IMR-90 (cell line): ENCODE results near the gene ODAD3. TPM values are rescaled to one million over a fixed set of nuclear protein-coding genes. Genes with fewer than 3 reads are reported as not detected.

Source experiments
- ATAC-seq: fragments of 200-7000 bp; cut with Tn5 transposase; 2 replicates; pipeline ENCODE4 v1.9.1; 2020; ENCODE audit warnings: low read depth, mild to moderate bottlenecking, moderate library complexity
- BruUV-seq: library from RNA; stranded (reverse); fragments of 400-500 nt; replicated peaks from 2 replicates; lab custom pipeline; 2021; lab: Mats Ljungman, UMichigan
- CTCF ChIA-PET: fragments of 300-600 bp; formaldehyde crosslinking; extraction: SDS; loops from one replicate; lab custom pipeline; 2021; ENCODE audit warnings: antibody characterized with exemption; lab: Yijun Ruan, JAX
- POLR2A ChIA-PET: fragments of 300-600 bp; sonication (Branson Sonifier 250); formaldehyde crosslinking; loops from one replicate; lab custom pipeline; 2022; ENCODE audit warnings: antibody characterized with exemption; ENCODE audit not compliant: unreplicated experiment; lab: Charles Lee
- DNase-seq: peaks from one replicate; pipeline ENCODE4 v3.0.0; 2013
- H2AFZ ChIP-seq: replicated peaks from 2 replicates; pipeline ENCODE3; 2013; ENCODE audit warnings: low read length, mild to moderate bottlenecking; ENCODE audit not compliant: poor library complexity
- H2AK5ac ChIP-seq: 2 replicates; pipeline ENCODE4 v1.6.1; 2013; ENCODE audit warnings: low read depth, low read length, inconsistent platforms
- H2AK9ac ChIP-seq: replicated peaks from 2 replicates; pipeline ENCODE3; 2013; ENCODE audit warnings: mild to moderate bottlenecking, low read depth, low read length, moderate library complexity; ENCODE audit not compliant: poor library complexity
- H2BK120ac ChIP-seq: 2 replicates; pipeline ENCODE4 v1.6.1; 2013; ENCODE audit warnings: low read depth, low read length, inconsistent platforms
- H2BK15ac ChIP-seq: 3 replicates; pipeline ENCODE4 v1.6.1; 2013; ENCODE audit warnings: low read depth, low read length, inconsistent platforms
- H2BK20ac ChIP-seq: 2 replicates; pipeline ENCODE4 v1.6.1; 2013; ENCODE audit warnings: low read depth, mild to moderate bottlenecking, inconsistent platforms, low read length, moderate library complexity
- H2BK5ac ChIP-seq: 2 replicates; pipeline ENCODE4 v1.6.1; 2013; ENCODE audit warnings: mild to moderate bottlenecking, low read depth, low read length, inconsistent platforms; ENCODE audit not compliant: poor library complexity, severe bottlenecking
- H3K14ac ChIP-seq: replicated peaks from 2 replicates; pipeline ENCODE4 v1.6.1; 2013; ENCODE audit warnings: low read depth, low read length, inconsistent platforms
- H3K18ac ChIP-seq: 2 replicates; pipeline ENCODE4 v1.6.1; 2013; ENCODE audit warnings: low read depth, low read length, control low read depth
- H3K23ac ChIP-seq: 2 replicates; pipeline ENCODE4 v1.6.1; 2013; ENCODE audit warnings: low read depth, low read length, inconsistent platforms
- H3K27ac ChIP-seq: 2 replicates; pipeline ENCODE4 v1.5.1; 2013; ENCODE audit warnings: mild to moderate bottlenecking, control low read depth, low read length; ENCODE audit not compliant: insufficient read depth
- H3K27me3 ChIP-seq: 2 replicates; pipeline ENCODE4 v1.6.1; 2013; ENCODE audit warnings: low read length; ENCODE audit not compliant: control insufficient read depth, insufficient read depth
- H3K36me3 ChIP-seq: 2 replicates; pipeline ENCODE4 v1.6.1; 2013; ENCODE audit warnings: low read length, mixed read lengths; ENCODE audit not compliant: control insufficient read depth, insufficient read depth
- H3K4ac ChIP-seq: 2 replicates; pipeline ENCODE4 v1.6.1; 2013; ENCODE audit warnings: low read depth, low read length, inconsistent platforms
- H3K4me1 ChIP-seq: 2 replicates; pipeline ENCODE4 v1.6.1; 2013; ENCODE audit warnings: low read length, mixed read lengths; ENCODE audit not compliant: control insufficient read depth, insufficient read depth
- H3K4me2 ChIP-seq: 2 replicates; pipeline ENCODE4 v1.6.1; 2013; ENCODE audit warnings: low read depth, mild to moderate bottlenecking, control low read depth, low read length, moderate library complexity
- H3K4me3 ChIP-seq: 2 replicates; pipeline ENCODE4 v1.5.1; 2013; ENCODE audit warnings: low read depth, mild to moderate bottlenecking, control low read depth, low read length, moderate library complexity; ENCODE audit not compliant: insufficient read depth
- H3K56ac ChIP-seq: 2 replicates; pipeline ENCODE4 v1.6.1; 2013; ENCODE audit warnings: low read length, inconsistent platforms; ENCODE audit not compliant: insufficient read depth; ENCODE audit errors: extremely low read depth
- H3K79me1 ChIP-seq, 2 experiments: 2 replicates each; pipeline ENCODE4 v1.6.1; 2013; ENCODE audit warnings: low read length in 2 of 2, inconsistent platforms in 1 of 2, low read depth in 1 of 2
- H3K9ac ChIP-seq: 2 replicates; pipeline ENCODE4 v1.6.1; 2013; ENCODE audit warnings: low read depth, low read length, control low read depth
- H3K9me1 ChIP-seq: 2 replicates; pipeline ENCODE4 v1.6.1; 2013; ENCODE audit warnings: low read length, inconsistent platforms; ENCODE audit not compliant: insufficient read depth
- H3K9me3 ChIP-seq: 2 replicates; pipeline ENCODE4 v1.6.1; 2013; ENCODE audit warnings: low read length; ENCODE audit not compliant: control insufficient read depth, insufficient read depth
- H4K20me1 ChIP-seq: 2 replicates; pipeline ENCODE4 v1.6.1; 2013; ENCODE audit warnings: low read length, inconsistent platforms; ENCODE audit not compliant: insufficient read depth
- H4K5ac ChIP-seq: 2 replicates; pipeline ENCODE4 v1.6.1; 2013; ENCODE audit warnings: mild to moderate bottlenecking, low read depth, low read length, control low read depth
- H4K8ac ChIP-seq, 2 experiments: 2 replicates each; pipeline ENCODE4 v1.6.1; 2013; ENCODE audit warnings: low read depth in 2 of 2, low read length in 2 of 2, control low read depth in 1 of 2, inconsistent platforms in 1 of 2
- H4K91ac ChIP-seq: 2 replicates; pipeline ENCODE4 v1.6.1; 2013; ENCODE audit warnings: low read depth, low read length, inconsistent platforms; ENCODE audit not compliant: insufficient read depth
- BHLHE40 ChIP-seq: fragments of 150-350 bp; IDR thresholded peaks from 2 replicates; pipeline ENCODE4 v1.6.1; 2016; ENCODE audit warnings: mild to moderate bottlenecking, low read depth, low read length
- CEBPB ChIP-seq: IDR thresholded peaks from 2 replicates; pipeline ENCODE4 v1.6.1; 2012; ENCODE audit warnings: low read depth, low read length, improper control_type of control experiment
- CHD1 ChIP-seq: IDR thresholded peaks from 2 replicates; pipeline ENCODE4 v1.6.1; 2012; ENCODE audit warnings: low read depth, low read length, improper control_type of control experiment
- CTCF ChIP-seq: conservative IDR thresholded peaks from 2 replicates; pipeline ENCODE4 v1.5.1; 2012; ENCODE audit warnings: mild to moderate bottlenecking, low read depth, low read length, improper control_type of control experiment
- ELK1 ChIP-seq: fragments of 150-350 bp; IDR thresholded peaks from 2 replicates; pipeline ENCODE4 v1.6.1; 2016; ENCODE audit warnings: low read depth, mild to moderate bottlenecking, low read length, moderate library complexity, borderline replicate concordance
- FOS ChIP-seq: fragments of 150-350 bp; IDR thresholded peaks from 2 replicates; pipeline ENCODE4 v1.6.1; 2016; ENCODE audit warnings: low read depth, low read length
- MAFK ChIP-seq: IDR thresholded peaks from 2 replicates; pipeline ENCODE4 v1.6.1; 2012; ENCODE audit warnings: low read depth, low read length, improper control_type of control experiment
- MAZ ChIP-seq: IDR thresholded peaks from 2 replicates; pipeline ENCODE4 v1.6.1; 2012; ENCODE audit warnings: low read depth, mild to moderate bottlenecking, low read length, improper control_type of control experiment, moderate library complexity, borderline replicate concordance
- MXI1 ChIP-seq: IDR thresholded peaks from 2 replicates; pipeline ENCODE4 v1.6.1; 2012; ENCODE audit warnings: low read depth, mild to moderate bottlenecking, low read length, moderate library complexity, borderline replicate concordance
- POLR2A ChIP-seq: IDR thresholded peaks from 2 replicates; pipeline ENCODE4 v1.6.1; 2012; ENCODE audit warnings: mild to moderate bottlenecking, low read depth, low read length
- RAD21 ChIP-seq: IDR thresholded peaks from 2 replicates; pipeline ENCODE4 v1.6.1; 2012; ENCODE audit warnings: low read length, improper control_type of control experiment
- RCOR1 ChIP-seq: IDR thresholded peaks from 2 replicates; pipeline ENCODE4 v1.6.1; 2012; ENCODE audit warnings: mild to moderate bottlenecking, low read length, improper control_type of control experiment; ENCODE audit not compliant: insufficient replicate concordance
- RFX5 ChIP-seq: IDR thresholded peaks from 2 replicates; pipeline ENCODE4 v1.8.0; 2012; ENCODE audit warnings: low read depth, mild to moderate bottlenecking, low read length, moderate library complexity
- USF2 ChIP-seq: fragments of 150-350 bp; IDR thresholded peaks from 2 replicates; pipeline ENCODE4 v1.6.1; 2017; ENCODE audit warnings: mild to moderate bottlenecking, antibody characterized with exemption, low read length, low read depth
- WGBS, 2 experiments: methylation state at CpG; one replicate each; pipeline versions ENCODE4 v1.1.5 to v1.1.7; 2013; ENCODE audit warnings: missing lambda C conversion rate in 2 of 2; ENCODE audit not compliant: insufficient read length in 1 of 2; ENCODE audit errors: extremely low coverage in 2 of 2; 5-methylcytosine and 5-hydroxymethylcytosine counted together
- dilution Hi-C: fragments of 300-500 bp; cut with HindIII; formaldehyde crosslinking; loops from one replicate; pipeline ENCODE4 v1.14.3; 2018; ENCODE audit warnings: low sequenced_read_pairs; ENCODE audit not compliant: unreplicated experiment
- in situ Hi-C: fragments of 300-500 bp; cut with MboI; formaldehyde crosslinking; loops from 3 replicates; pipeline ENCODE4 v1.14.3; 2019; ENCODE audit warnings: low sequenced_read_pairs, inconsistent platforms, mixed read lengths
- intact Hi-C: fragments of 100-400 bp; cut with micrococcal nuclease; formaldehyde crosslinking; loops from 2 replicates; pipeline ENCODE4 v1.10.0; 2022
- polyA plus RNA-seq, 3 experiments: library from polyadenylated mRNA; depleted of rRNA; stranded (reverse); fragments of >200 nt; gene quantifications; 2 replicates each; pipeline ENCODE4 v1.2.3, GENCODE V29; 2012; ENCODE audit warnings: low replicate concordance in 1 of 3
- total RNA-seq: library from RNA; depleted of rRNA; stranded (reverse); fragments of >200 nt; gene quantifications from 2 replicates; pipeline ENCODE4 v1.2.3, GENCODE V29; 2012

Gene ODAD3
- total and polyA plus RNA-seq, 2 of the 4 experiments (the other 2 are of a cell fraction): under 0.01 to 0.44 TPM

GRCh38 chr19:11374433-11375142 lies 60.3 kb downstream of the ODAD3 start, which contains the start of gene SWSAP1:
TSS of gene SWSAP1 (plus strand) at chr19:11374666. CDS start at chr19:11374681, 15 bp downstream.
- in situ Hi-C loops: no loop called here
- dilution Hi-C loops: no loop called here
- DNase-seq (peak; percentile 99), ATAC-seq (peak; percentile 94)
- Histone ChIP-seq H3K4me1 (peaks cover 22% of the 10 kb centered on the region), H2BK15ac (peak within 1 kb of the TSS; percentile 57; the same call in 1 of the 3 replicates), H3K18ac (peak within 1 kb of the TSS; percentile 40), H2AFZ (peak within 1 kb of the TSS; percentile 98), H2AK5ac (peak within 1 kb of the TSS; percentile 49), H2BK20ac (peak within 1 kb of the TSS; percentile 23; the same call in 1 of the 2 replicates), H3K56ac (peak within 1 kb of the TSS; percentile 82), H2BK5ac (peak within 1 kb of the TSS; percentile 86), H3K36me3 (no peaks in the 10 kb centered on the region), H3K9me1 (peaks cover 25% of the 10 kb centered on the region), H3K14ac (peak within 1 kb of the TSS; percentile 73), H3K9ac (peak within 1 kb of the TSS; percentile 80), H3K23ac (peak within 1 kb of the TSS; percentile 74; the same call in 1 of the 2 replicates), H3K4ac (peak within 1 kb of the TSS; percentile 92), H2BK120ac (peak within 1 kb of the TSS; percentile 87), H3K4me2 (peak within 1 kb of the TSS; percentile 83), H3K27me3 (no peaks in the 10 kb centered on the region), H2AK9ac (peak within 1 kb of the TSS; percentile 86), H4K8ac (peak within 1 kb of the TSS; percentile 90 to 95), H3K9me3 (no peaks in the 10 kb centered on the region), H3K79me1 (peaks cover 0 to 28% of the 10 kb centered on the region in 2 experiments; a peak in 2 of 4 replicates), H3K4me3 (peak within 1 kb of the TSS; percentile 58), H4K91ac (peak within 1 kb of the TSS; percentile 83), H4K20me1 (peaks cover 11% of the 10 kb centered on the region; the same call in 1 of the 2 replicates), H4K5ac (peak within 1 kb of the TSS; percentile 64), H3K27ac (peak within 1 kb of the TSS; percentile 90)
- POLR2A ChIA-PET: no interaction called here
- intact Hi-C loops: loop anchor here (2.0 kb wide), 2 partner anchors 60 to 82 kb away; partner anchors contain the start of genes ODAD3 and PRKCSH
- 0% methylated on average over 34 of the region's 44 CpGs; no CpG with 5 or more reads in 1 of the 2 experiments for WGBS, 2 experiments
- BruUV-seq: no TSS peak
- CTCF ChIA-PET: interaction anchor here (0.6 to 1.5 kb wide), 5 partner anchors 8 to 162 kb away, joined by 3 to 5 read pairs (median 3); partner anchors contain the start of gene PRKCSH
- no peak for TF ChIP-seq ELK1
- peak; percentile 72 for TF ChIP-seq USF2
- TF ChIP-seq CHD1: 0 out of 2 replicates have a peak, but pooled peaks have one; percentile 0
- no peak for TF ChIP-seq RAD21
- TF ChIP-seq POLR2A: peak; percentile 75
- TF ChIP-seq MAFK: no peak
- no peak for TF ChIP-seq RCOR1
- no peak for TF ChIP-seq RFX5
- peak; percentile 55 for TF ChIP-seq MXI1
- no peak for TF ChIP-seq BHLHE40
- TF ChIP-seq CEBPB: peak; percentile 74
- TF ChIP-seq FOS: no peak
- TF ChIP-seq MAZ: peak; percentile 48; the same call in 1 of the 2 replicates
- no peak for TF ChIP-seq CTCF
